SU-DHL-6 (cell line): ENCODE measurements around the gene SMPD3.

Experiments used
- H2AFZ ChIP-seq: fragments of 200-600 bp; sonication (generic); 2 replicates; pipeline ENCODE4 v1.6.1; 2014; ENCODE audit warnings: low read depth, mild to moderate bottlenecking, moderate library complexity, mixed read lengths, antibody characterized with exemption, low read length; ENCODE audit not compliant: severe bottlenecking
- H3F3A ChIP-seq: fragments of 200-600 bp; shearing (Covaris generic); 2 replicates; pipeline ENCODE4 v1.6.0; 2016; ENCODE audit warnings: antibody characterized with exemption, mild to moderate bottlenecking; ENCODE audit not compliant: insufficient read depth
- H3K27ac ChIP-seq: fragments of 200-600 bp; sonication (generic); 2 replicates; pipeline ENCODE4 v1.5.1; 2016; ENCODE audit warnings: low read depth, mild to moderate bottlenecking, low read length, moderate library complexity, mixed read lengths
- H3K27me3 ChIP-seq: fragments of 200-600 bp; sonication (generic), shearing (Covaris generic); 2 replicates; pipeline ENCODE4 v1.6.0; 2014; ENCODE audit warnings: mild to moderate bottlenecking, low read length
- H3K36me3 ChIP-seq: fragments of 200-600 bp; sonication (generic); 2 replicates; pipeline ENCODE4 v1.6.1; 2014; ENCODE audit warnings: mild to moderate bottlenecking, low read length, mixed read lengths
- H3K4me2 ChIP-seq: fragments of 300-600, 200-600 bp; shearing (Covaris generic), sonication (generic); 2 replicates; pipeline ENCODE4 v1.6.0; 2014; ENCODE audit warnings: low read length, low read depth, mild to moderate bottlenecking; ENCODE audit not compliant: poor library complexity, severe bottlenecking
- H3K4me3 ChIP-seq: fragments of 200-600 bp; sonication (generic); 2 replicates; pipeline ENCODE4 v1.5.1; 2014; ENCODE audit warnings: antibody characterized with exemption, low read length, mild to moderate bottlenecking, mixed read lengths; ENCODE audit not compliant: insufficient read depth, poor library complexity, severe bottlenecking
- H3K79me2 ChIP-seq: fragments of 200-600 bp; sonication (generic); 2 replicates; pipeline ENCODE4 v1.6.1; 2014; ENCODE audit warnings: mild to moderate bottlenecking, low read length, moderate library complexity; ENCODE audit not compliant: insufficient read depth
- H3K9ac ChIP-seq: fragments of 200-600 bp; sonication (generic); 2 replicates; pipeline ENCODE4 v1.7.0; 2014; ENCODE audit warnings: mild to moderate bottlenecking, low read length
- H3K9me2 ChIP-seq: fragments of 200-600 bp; sonication (generic); replicated peaks from 2 replicates; pipeline ENCODE4 v1.6.1; 2014; ENCODE audit warnings: low read length; ENCODE audit not compliant: insufficient read depth
- H3K9me3 ChIP-seq: fragments of 200-600 bp; sonication (generic); 2 replicates; pipeline ENCODE4 v1.6.1; 2014; ENCODE audit warnings: low read length, mixed read lengths; ENCODE audit not compliant: insufficient read depth
- H4K20me1 ChIP-seq: fragments of 200-600 bp; sonication (generic); 2 replicates; pipeline ENCODE4 v1.6.1; 2014; ENCODE audit warnings: low read depth, mild to moderate bottlenecking, antibody characterized with exemption, low read length, moderate library complexity, mixed read lengths
- EZH2phosphoT487 ChIP-seq: fragments of 200-600 bp; sonication (generic), shearing (Covaris generic); conservative IDR thresholded peaks from 2 replicates; pipeline ENCODE4 v1.6.1; 2018; ENCODE audit warnings: mild to moderate bottlenecking, antibody characterized with exemption, low read length, moderate library complexity, mixed read lengths
- TF ChIP-seq, protein P1 (sequence below): fragments of 200-600 bp; sonication (generic); IDR thresholded peaks from one replicate; pipeline ENCODE4 v1.5.1; 2017; ENCODE audit warnings: antibody characterized with exemption, mild to moderate bottlenecking, low read length, moderate library complexity; ENCODE audit not compliant: insufficient read depth, poor library complexity, severe bottlenecking

Gene SMPD3

DNA sequence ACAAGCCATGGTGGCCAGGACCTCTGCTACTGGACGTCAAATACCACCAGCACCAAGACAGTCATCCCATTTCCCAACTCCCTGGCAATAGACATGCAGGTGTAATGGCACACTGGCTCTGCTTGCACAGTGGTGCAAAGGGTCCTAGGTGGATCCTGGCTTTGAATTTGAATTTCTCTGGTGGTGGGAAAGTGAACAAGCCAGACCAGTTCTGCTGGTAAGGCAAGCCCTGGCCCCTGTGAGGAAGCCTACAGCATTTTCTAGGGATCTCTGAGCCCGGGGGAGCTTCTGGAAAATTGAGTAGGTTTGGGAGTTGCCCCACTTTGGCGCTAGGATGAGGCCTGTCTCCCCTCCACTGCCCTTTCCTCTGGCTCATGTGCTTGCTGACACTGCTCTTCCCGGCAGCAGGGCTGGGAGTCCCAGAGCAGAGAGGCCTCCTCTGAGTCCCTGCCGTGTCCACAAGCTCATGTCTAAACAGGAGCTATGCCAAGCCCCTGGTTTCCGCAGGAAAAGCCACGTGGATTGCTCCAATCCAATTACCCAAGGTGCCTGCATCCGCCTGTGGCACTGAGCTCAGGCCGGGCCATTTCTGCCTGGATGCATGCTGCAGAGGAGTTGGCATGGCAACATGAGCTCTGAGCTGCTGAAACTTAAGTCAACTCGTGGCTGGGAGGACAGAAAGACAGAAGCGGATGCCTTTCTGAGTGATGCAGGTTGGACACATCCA is 70.5 kb downstream of the SMPD3 start:
- Histone ChIP-seq H3F3A (no peaks in the 10 kb centered on the region), H2AFZ (no peak overlapping the region), H3K79me2 (no peaks in the 10 kb centered on the region), H3K4me2 (no peak overlapping the region), H3K36me3 (no peaks in the 10 kb centered on the region), H3K27ac (no peak overlapping the region), H3K9me2 (no peaks in the 10 kb centered on the region), H3K4me3 (no peak overlapping the region), H3K9ac (no peak overlapping the region), H4K20me1 (no peaks in the 10 kb centered on the region), H3K27me3 (no peaks in the 10 kb centered on the region), H3K9me3 (no peaks in the 10 kb centered on the region)
- TF ChIP-seq EZH2phosphoT487 = no peak
- TF ChIP-seq, protein P1, sequence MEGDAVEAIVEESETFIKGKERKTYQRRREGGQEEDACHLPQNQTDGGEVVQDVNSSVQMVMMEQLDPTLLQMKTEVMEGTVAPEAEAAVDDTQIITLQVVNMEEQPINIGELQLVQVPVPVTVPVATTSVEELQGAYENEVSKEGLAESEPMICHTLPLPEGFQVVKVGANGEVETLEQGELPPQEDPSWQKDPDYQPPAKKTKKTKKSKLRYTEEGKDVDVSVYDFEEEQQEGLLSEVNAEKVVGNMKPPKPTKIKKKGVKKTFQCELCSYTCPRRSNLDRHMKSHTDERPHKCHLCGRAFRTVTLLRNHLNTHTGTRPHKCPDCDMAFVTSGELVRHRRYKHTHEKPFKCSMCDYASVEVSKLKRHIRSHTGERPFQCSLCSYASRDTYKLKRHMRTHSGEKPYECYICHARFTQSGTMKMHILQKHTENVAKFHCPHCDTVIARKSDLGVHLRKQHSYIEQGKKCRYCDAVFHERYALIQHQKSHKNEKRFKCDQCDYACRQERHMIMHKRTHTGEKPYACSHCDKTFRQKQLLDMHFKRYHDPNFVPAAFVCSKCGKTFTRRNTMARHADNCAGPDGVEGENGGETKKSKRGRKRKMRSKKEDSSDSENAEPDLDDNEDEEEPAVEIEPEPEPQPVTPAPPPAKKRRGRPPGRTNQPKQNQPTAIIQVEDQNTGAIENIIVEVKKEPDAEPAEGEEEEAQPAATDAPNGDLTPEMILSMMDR = no peak

DNA sequence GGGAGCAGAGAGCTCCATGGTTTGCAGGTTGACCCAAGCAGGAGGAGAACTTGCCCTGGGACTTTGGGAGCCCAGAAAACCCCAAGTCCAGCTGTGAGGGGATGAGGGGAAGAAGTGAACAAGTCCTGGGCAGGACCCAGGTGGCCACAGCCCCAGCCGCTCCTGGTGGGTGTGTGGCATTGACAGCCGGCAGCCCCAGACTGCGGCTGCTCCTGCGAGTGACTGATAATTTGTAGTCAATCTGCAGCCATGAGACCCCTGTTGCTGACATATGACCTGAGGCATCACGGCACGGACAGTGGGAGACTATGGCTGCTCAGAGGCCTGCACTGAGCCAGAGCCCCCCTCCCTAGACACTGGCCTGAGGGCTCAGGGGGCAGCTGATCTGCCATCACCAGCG is 71.1 kb downstream of the SMPD3 start:
- H3K27ac ChIP-seq = no peak overlapping the region
- H3K4me2 ChIP-seq = no peak overlapping the region
- no peaks in the 10 kb centered on the region for H3K9me2 ChIP-seq

DNA sequence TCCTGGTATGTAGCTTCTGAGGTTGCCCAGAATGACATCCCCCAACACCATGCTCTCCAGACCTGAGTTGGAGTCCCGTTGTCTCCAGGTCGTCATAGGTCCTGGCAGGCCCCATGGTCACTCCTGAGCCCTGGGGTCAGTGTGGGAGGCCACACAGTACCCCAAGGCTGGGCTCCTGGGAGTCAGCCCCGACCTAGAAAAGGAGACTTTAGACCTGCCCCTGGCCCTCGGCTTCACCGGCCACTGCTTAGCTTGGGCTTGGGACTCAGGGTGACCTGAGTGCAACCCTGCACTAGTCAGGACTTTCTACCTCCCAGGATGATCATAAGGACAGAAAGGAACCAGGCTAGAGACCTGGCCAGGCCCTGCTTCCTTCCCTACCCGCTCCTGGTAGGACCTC is 71.7 kb downstream of the SMPD3 start:
- Histone ChIP-seq H4K20me1 (no peaks in the 10 kb centered on the region), H3F3A (no peaks in the 10 kb centered on the region), H3K9me2 (no peaks in the 10 kb centered on the region), H3K36me3 (no peaks in the 10 kb centered on the region), H3K27ac (no peak overlapping the region), H2AFZ (no peak overlapping the region), H3K9ac (no peak overlapping the region), H3K79me2 (no peaks in the 10 kb centered on the region), H3K4me3 (no peak overlapping the region), H3K4me2 (no peak overlapping the region), H3K27me3 (no peaks in the 10 kb centered on the region), H3K9me3 (no peaks in the 10 kb centered on the region)
- TF ChIP-seq EZH2phosphoT487 = no peak
- TF ChIP-seq, protein P1 = no peak

More for the DNA sequence above, 71.1 kb downstream of the SMPD3 start:
- H3K4me3 ChIP-seq = no peak overlapping the region
- no peak overlapping the region for H2AFZ ChIP-seq
- H3K36me3 ChIP-seq = no peaks in the 10 kb centered on the region
- TF ChIP-seq, protein P1 = no peak
- no peak for TF ChIP-seq EZH2phosphoT487
- no peak overlapping the region for H3K9ac ChIP-seq
- no peaks in the 10 kb centered on the region for H3F3A ChIP-seq
- H4K20me1 ChIP-seq = no peaks in the 10 kb centered on the region
- H3K9me3 ChIP-seq = no peaks in the 10 kb centered on the region
- H3K27me3 ChIP-seq = no peaks in the 10 kb centered on the region
- H3K79me2 ChIP-seq = no peaks in the 10 kb centered on the region
